CD14-positive monocyte (primary cell): Measurements from ENCODE around the gene PLEKHA7. TPM values are rescaled to one million over a fixed set of nuclear protein-coding genes. Genes with fewer than 3 reads are reported as not detected.

ENCODE experiments used
- DNase-seq, 3 donors: peaks; one replicate each; pipeline ENCODE4 v3.0.0-alpha.2; 2011 to 2022
- H2AFZ ChIP-seq: 2 replicates; pipeline ENCODE4 v1.6.0; 2012; ENCODE audit warnings: mild to moderate bottlenecking, low read depth, low read length, inconsistent platforms; ENCODE audit not compliant: insufficient read depth, poor library complexity, severe bottlenecking
- H3K27ac ChIP-seq, 2 donors: 1 replicate in 1 of 2; 2 replicates in 1 of 2; pipeline ENCODE4 v1.5.1; 2012 to 2013; ENCODE audit warnings: low read length in 2 of 2, control low read depth in 1 of 2, inconsistent platforms in 1 of 2, low read depth in 1 of 2, mild to moderate bottlenecking in 1 of 2
- H3K27me3 ChIP-seq, 2 donors: one replicate each; pipeline versions ENCODE4 v1.6.0 to v1.6.1; 2011 to 2013; ENCODE audit warnings: low read length in 2 of 2; ENCODE audit not compliant: control insufficient read depth in 2 of 2, insufficient read depth in 2 of 2
- H3K36me3 ChIP-seq, 2 donors: replicated peaks in 1 of 2; 1 replicate in 1 of 2; 2 replicates in 1 of 2; pipeline versions ENCODE4 v1.5.1 to v1.6.1; 2012 to 2013; ENCODE audit warnings: low read length in 2 of 2, control low read depth in 1 of 2, inconsistent platforms in 1 of 2, mild to moderate bottlenecking in 1 of 2; ENCODE audit not compliant: insufficient read depth in 2 of 2, control insufficient read depth in 1 of 2
- H3K4me1 ChIP-seq, 2 donors: 1 replicate in 1 of 2; 2 replicates in 1 of 2; pipeline versions ENCODE4 v1.5.1 to v1.6.1; 2012 to 2013; ENCODE audit warnings: low read length in 2 of 2, control low read depth in 1 of 2, inconsistent platforms in 1 of 2, mild to moderate bottlenecking in 1 of 2, moderate library complexity in 1 of 2; ENCODE audit not compliant: insufficient read depth in 2 of 2, control insufficient read depth in 1 of 2
- H3K4me2 ChIP-seq: replicated peaks from 2 replicates; pipeline ENCODE3; 2012; ENCODE audit warnings: low read length, moderate library complexity, mild to moderate bottlenecking; ENCODE audit not compliant: poor library complexity, severe bottlenecking; ENCODE audit errors: extremely low read depth
- H3K4me3 ChIP-seq, 3 experiments: fragments of 200-600 bp in 1 of 3; sonication (generic) in 1 of 3; replicated peaks in 1 of 3; 1 replicate in 2 of 3; 2 replicates in 1 of 3; pipeline ENCODE4 v1.5.1; 2011 to 2013; ENCODE audit warnings: low read length in 3 of 3, mild to moderate bottlenecking in 3 of 3, control low read depth in 2 of 3, low read depth in 2 of 3, inconsistent platforms in 1 of 3, moderate library complexity in 1 of 3
- H3K79me2 ChIP-seq: 2 replicates; pipeline ENCODE4 v1.6.0; 2012; ENCODE audit warnings: mild to moderate bottlenecking, control low read depth, inconsistent platforms, low read length, moderate library complexity; ENCODE audit not compliant: insufficient read depth
- H3K9ac ChIP-seq: 2 replicates; pipeline ENCODE4 v1.6.0; 2017; ENCODE audit warnings: low read length, mild to moderate bottlenecking; ENCODE audit not compliant: insufficient read depth, poor library complexity, severe bottlenecking
- H3K9me3 ChIP-seq, 2 donors: replicated peaks in 1 of 2; 1 replicate in 1 of 2; 2 replicates in 1 of 2; pipeline versions ENCODE4 v1.5.1 to v1.6.1; 2012 to 2013; ENCODE audit warnings: low read length in 2 of 2, control low read depth in 1 of 2; ENCODE audit not compliant: control insufficient read depth in 1 of 2, insufficient read depth in 1 of 2
- H4K20me1 ChIP-seq: 2 replicates; pipeline ENCODE4 v1.6.0; 2012; ENCODE audit warnings: mild to moderate bottlenecking, low read length, control low read depth, moderate library complexity; ENCODE audit not compliant: insufficient read depth
- H3K27ac Mint-ChIP-seq, 7 donors: one replicate each; pipeline ENCODE4 v1.8.0; 2020; ENCODE audit warnings: mild to moderate bottlenecking in 7 of 7, mixed read lengths in 7 of 7, moderate library complexity in 6 of 7, inconsistent platforms in 2 of 7
- H3K27me3 Mint-ChIP-seq, 3 donors: one replicate each; pipeline ENCODE4 v1.8.0; 2021 to 2022; ENCODE audit warnings: low read depth in 3 of 3, mild to moderate bottlenecking in 3 of 3, mixed read lengths in 3 of 3, moderate library complexity in 3 of 3, inconsistent platforms in 1 of 3
- H3K36me3 Mint-ChIP-seq, 2 donors: one replicate each; pipeline ENCODE4 v1.8.0; 2020; ENCODE audit warnings: mixed read lengths in 2 of 2, inconsistent platforms in 1 of 2, mild to moderate bottlenecking in 1 of 2
- H3K4me1 Mint-ChIP-seq: one replicate; pipeline ENCODE4 v1.8.0; 2020; ENCODE audit warnings: mild to moderate bottlenecking, mixed read lengths
- H3K4me3 Mint-ChIP-seq, 2 donors: one replicate each; pipeline ENCODE4 v1.8.0; 2020; ENCODE audit warnings: mild to moderate bottlenecking in 2 of 2, mixed read lengths in 2 of 2, moderate library complexity in 1 of 2
- H3K9me3 Mint-ChIP-seq, 7 donors: one replicate each; pipeline ENCODE4 v1.8.0; 2020 to 2022; ENCODE audit warnings: mixed read lengths in 7 of 7, mild to moderate bottlenecking in 6 of 7, moderate library complexity in 6 of 7, inconsistent platforms in 2 of 7
- WGBS: methylation state at CpG from one replicate; pipeline ENCODE4 v1.1.5; 2013; ENCODE audit warnings: missing lambda C conversion rate; ENCODE audit not compliant: insufficient coverage; 5-methylcytosine and 5-hydroxymethylcytosine counted together
- intact Hi-C, 2 donors: fragments of 100-400 bp; cut with micrococcal nuclease; formaldehyde crosslinking; loops; one replicate each; pipeline versions ENCODE4 v1.15.0 to v1.15.1; 2023
- polyA plus RNA-seq, 3 donors: library from polyadenylated mRNA; depleted of rRNA in 1 of 3; unstranded in 2 of 3; stranded (reverse) in 1 of 3; fragments of 300-500 nt in 2 of 3; fragments of >200 nt in 1 of 3; fragmentation: Illumina TruSeq in 2 of 3; gene quantifications; 1 replicate in 2 of 3; 2 replicates in 1 of 3; pipeline ENCODE4 v1.2.3, GENCODE V29; 2012 to 2021
- TF ChIP-seq, protein P1 (sequence below): fragments of 200-600 bp; IDR thresholded peaks from one replicate; pipeline ENCODE4 v1.8.0; 2022; ENCODE audit warnings: antibody characterized with exemption, mild to moderate bottlenecking

Gene PLEKHA7
- polyA plus RNA-seq, 3 donors, result 0.05 to 0.92 (median 0.22) TPM

DNA sequence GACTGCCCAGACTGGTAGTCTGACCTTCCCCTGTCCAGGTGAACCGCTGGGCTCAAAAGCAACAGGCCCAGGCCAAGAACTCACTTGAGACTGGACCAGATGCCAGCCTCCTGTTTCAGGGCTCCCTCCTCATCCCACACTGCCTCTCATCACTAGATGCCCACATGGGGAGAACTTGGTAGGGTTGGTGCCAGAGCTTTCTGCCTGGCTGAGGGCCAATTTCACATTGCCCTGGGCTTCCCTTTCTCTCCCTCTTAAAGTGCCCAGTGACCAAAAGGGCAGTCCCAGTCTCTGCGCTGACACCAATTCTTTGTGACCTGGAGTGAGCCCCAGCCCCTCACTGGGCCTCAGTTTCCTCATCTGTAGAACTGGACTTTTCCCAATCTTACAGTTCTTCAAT is 234.1 kb downstream of the PLEKHA7 start:
- Mint-ChIP-seq H3K27me3 (peaks cover 0 to 6% (median 2%) of the 10 kb centered on the region in 3 donors), H3K4me1 (peaks cover 22% of the 10 kb centered on the region), H3K36me3 (no peaks in the 10 kb centered on the region), H3K9me3 (peaks cover 0 to 2% (median 0%) of the 10 kb centered on the region in 7 donors), H3K27ac (peak overlapping the region in 1 of 7 donors; percentile 18), H3K4me3 (no peak overlapping the region)
- intact Hi-C loops, result loop anchor here (5.0 to 10.0 kb wide), 2 partner anchors 95 to 282 kb away; no protein-coding TSS in a partner anchor
- no peak overlapping the region for H3K9ac ChIP-seq
- TF ChIP-seq, protein P1, sequence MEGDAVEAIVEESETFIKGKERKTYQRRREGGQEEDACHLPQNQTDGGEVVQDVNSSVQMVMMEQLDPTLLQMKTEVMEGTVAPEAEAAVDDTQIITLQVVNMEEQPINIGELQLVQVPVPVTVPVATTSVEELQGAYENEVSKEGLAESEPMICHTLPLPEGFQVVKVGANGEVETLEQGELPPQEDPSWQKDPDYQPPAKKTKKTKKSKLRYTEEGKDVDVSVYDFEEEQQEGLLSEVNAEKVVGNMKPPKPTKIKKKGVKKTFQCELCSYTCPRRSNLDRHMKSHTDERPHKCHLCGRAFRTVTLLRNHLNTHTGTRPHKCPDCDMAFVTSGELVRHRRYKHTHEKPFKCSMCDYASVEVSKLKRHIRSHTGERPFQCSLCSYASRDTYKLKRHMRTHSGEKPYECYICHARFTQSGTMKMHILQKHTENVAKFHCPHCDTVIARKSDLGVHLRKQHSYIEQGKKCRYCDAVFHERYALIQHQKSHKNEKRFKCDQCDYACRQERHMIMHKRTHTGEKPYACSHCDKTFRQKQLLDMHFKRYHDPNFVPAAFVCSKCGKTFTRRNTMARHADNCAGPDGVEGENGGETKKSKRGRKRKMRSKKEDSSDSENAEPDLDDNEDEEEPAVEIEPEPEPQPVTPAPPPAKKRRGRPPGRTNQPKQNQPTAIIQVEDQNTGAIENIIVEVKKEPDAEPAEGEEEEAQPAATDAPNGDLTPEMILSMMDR, result no peak
- no peaks in the 10 kb centered on the region for H3K36me3 ChIP-seq
- 82% methylated on average over 1 of the region's 2 CpGs for WGBS
- peaks cover 17% of the 10 kb centered on the region in 2 donors for H3K4me1 ChIP-seq
- H3K27me3 ChIP-seq, result no peaks in the 10 kb centered on the region
- no peak overlapping the region for H3K27ac ChIP-seq
- H4K20me1 ChIP-seq, result no peaks in the 10 kb centered on the region
- DNase-seq, result no peak
- no peak overlapping the region for H3K4me2 ChIP-seq
- peak overlapping the region; percentile 46 for H2AFZ ChIP-seq
- no peak overlapping the region for H3K4me3 ChIP-seq
- H3K9me3 ChIP-seq, result no peaks in the 10 kb centered on the region
- H3K79me2 ChIP-seq, result no peaks in the 10 kb centered on the region

DNA sequence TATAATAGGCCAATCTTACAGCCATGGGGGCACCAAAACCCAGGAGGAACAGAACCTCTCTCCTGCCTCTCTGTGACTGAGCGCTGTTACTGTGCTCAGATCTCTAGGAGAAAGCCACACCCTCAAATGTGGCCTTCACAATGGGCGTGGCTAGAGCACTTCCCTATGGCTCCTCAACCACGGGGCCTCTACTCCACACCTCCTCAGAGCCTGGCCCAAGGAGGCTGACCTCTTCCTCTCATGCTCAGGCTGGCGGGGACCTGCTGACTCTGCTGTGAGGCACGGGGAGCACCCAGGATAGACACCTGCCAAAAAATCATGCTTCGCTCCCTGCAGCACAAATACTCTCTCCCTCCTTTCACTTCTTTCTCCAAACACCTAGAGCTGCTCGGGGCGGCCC is 234.8 kb downstream of the PLEKHA7 start:
- 17% methylated on average over 5 of the region's 8 CpGs for WGBS
- H2AFZ ChIP-seq, result peak overlapping the region; percentile 30
- DNase-seq, result peak; percentile 69 to 82 (median 70)
- no peaks in the 10 kb centered on the region for H3K36me3 ChIP-seq
- H3K4me3 ChIP-seq, result no peak overlapping the region
- no peaks in the 10 kb centered on the region for H3K9me3 ChIP-seq
- H3K9ac ChIP-seq, result no peak overlapping the region
- no peak overlapping the region for H3K27ac ChIP-seq
- Mint-ChIP-seq H3K4me1 (peaks cover 19% of the 10 kb centered on the region), H3K4me3 (peak overlapping the region in 1 of 2 donors; percentile 13), H3K9me3 (peaks cover 0 to 2% (median 0%) of the 10 kb centered on the region in 7 donors), H3K36me3 (no peaks in the 10 kb centered on the region), H3K27me3 (peaks cover 0 to 11% (median 3%) of the 10 kb centered on the region in 3 donors), H3K27ac (peak overlapping the region in 2 of 7 donors; percentile 68 to 73)
- no peaks in the 10 kb centered on the region for H3K27me3 ChIP-seq
- H3K4me2 ChIP-seq, result peak overlapping the region; percentile 22
- H4K20me1 ChIP-seq, result no peaks in the 10 kb centered on the region
- peaks cover 17% of the 10 kb centered on the region in 2 donors for H3K4me1 ChIP-seq
- TF ChIP-seq, protein P1, result no peak
- H3K79me2 ChIP-seq, result no peaks in the 10 kb centered on the region
- intact Hi-C loops, result no loop called here
